Tibial artery (tissue), 4 donors: ENCODE measurements around the gene CLEC4M.
"Not testable (repeated sequence)": the region's sequence is repeated elsewhere in the genome, so short reads cannot be mapped to it uniquely, and the experiment has no call there.

ENCODE experiments used
- DNase-seq, 2 donors: peaks; one replicate each; pipeline ENCODE4 v3.0.0-alpha.2; 2019
- H3K27ac ChIP-seq, 2 donors: fragments of 200-600 bp; sonication (generic) in 1 of 2; 1 replicate in 1 of 2; 2 replicates in 1 of 2; pipeline ENCODE4 v1.5.1; 2018 to 2019; ENCODE audit warnings: mild to moderate bottlenecking in 1 of 2
- H3K27me3 ChIP-seq, 2 donors: fragments of 200-600 bp; sonication (generic) in 1 of 2; one replicate each; pipeline versions ENCODE4 v1.5.1 to v1.6.0; 2016 to 2019
- H3K36me3 ChIP-seq, 3 donors: fragments of 200-600 bp; sonication (generic) in 2 of 3; one replicate each; pipeline ENCODE4 v1.5.1; 2016 to 2019; ENCODE audit warnings: mild to moderate bottlenecking in 2 of 3
- H3K4me1 ChIP-seq, 4 donors: fragments of 200-600 bp; sonication (generic) in 2 of 4; 1 replicate in 3 of 4; 2 replicates in 1 of 4; pipeline ENCODE4 v1.5.1; 2016 to 2019
- H3K4me3 ChIP-seq, 2 donors: fragments of 200-600 bp; sonication (generic) in 1 of 2; 1 replicate in 1 of 2; 2 replicates in 1 of 2; pipeline ENCODE4 v1.5.1; 2018 to 2019; ENCODE audit warnings: mild to moderate bottlenecking in 2 of 2
- H3K9me3 ChIP-seq, 3 donors: fragments of 200-600 bp; sonication (generic) in 1 of 3; one replicate each; pipeline ENCODE4 v1.5.1; 2016 to 2019
- CTCF ChIP-seq, 2 experiments: fragments of 200-600 bp in 1 of 2; fragments of 450-650 bp in 1 of 2; IDR thresholded peaks; one replicate each; pipeline ENCODE4 v1.5.1; 2017 to 2019; ENCODE audit warnings: antibody characterized with exemption in 2 of 2, mild to moderate bottlenecking in 1 of 2, moderate library complexity in 1 of 2
- intact Hi-C: fragments of 100-400 bp; cut with DNase I; formaldehyde crosslinking; loops from one replicate; pipeline ENCODE4 v1.15.0; 2023; ENCODE audit warnings: low total_unique reads

Gene CLEC4M

GRCh38 chr19:7789447-7789846 is 26.4 kb downstream of the CLEC4M start:
- TF ChIP-seq CTCF (IDR thresholded peaks at IDR 0.05), result no peak
- Histone ChIP-seq H3K27me3 (peaks cover 0 to 64% of the 10 kb centered on the region in 2 donors), H3K4me1 (peaks cover 0 to 10% (median 4%) of the 10 kb centered on the region in 4 donors), H3K36me3 (no peaks in the 10 kb centered on the region), H3K27ac (no peak overlapping the region), H3K9me3 (peaks cover 0 to 3% (median 0%) of the 10 kb centered on the region in 3 donors), H3K4me3 (no peak overlapping the region)
- DNase-seq, result no peak
- intact Hi-C loops, result no loop called here

- Histone ChIP-seq H3K4me3 (no peak overlapping the region), H3K27ac (no peak overlapping the region), H3K4me1 (peaks cover 0 to 10% (median 4%) of the 10 kb centered on the region in 4 donors), H3K36me3 (no peaks in the 10 kb centered on the region), H3K27me3 (peaks cover 0 to 58% of the 10 kb centered on the region in 2 donors), H3K9me3 (peaks cover 0 to 3% (median 0%) of the 10 kb centered on the region in 3 donors)
- TF ChIP-seq CTCF (IDR thresholded peaks at IDR 0.05), result no peak
- no peak for DNase-seq
- intact Hi-C loops, result loop anchor here (10.0 kb wide), 2 partner anchors 146 to 216 kb away; no protein-coding TSS in a partner anchor
Observed at GRCh38 chr19:7790416-7790815, 27.4 kb downstream of the CLEC4M start.

- no peak overlapping the region for H3K27ac ChIP-seq
- peaks cover 0 to 10% (median 4%) of the 10 kb centered on the region in 4 donors for H3K4me1 ChIP-seq
- no peak for DNase-seq
- no peak for TF ChIP-seq CTCF (IDR thresholded peaks at IDR 0.05)
- H3K9me3 ChIP-seq, result no peaks in the 10 kb centered on the region
- H3K4me3 ChIP-seq, result no peak overlapping the region
- intact Hi-C loops, result loop anchor here (10.0 kb wide), 2 partner anchors 147 to 217 kb away; no protein-coding TSS in a partner anchor
- no peaks in the 10 kb centered on the region for H3K36me3 ChIP-seq
- H3K27me3 ChIP-seq, result peaks cover 0 to 44% of the 10 kb centered on the region in 2 donors
Observed at GRCh38 chr19:7792281-7792680, 29.2 kb downstream of the CLEC4M start.

GRCh38 chr19:7792701-7793100 is 29.7 kb downstream of the CLEC4M start:
- H3K27ac ChIP-seq, H3K4me3 ChIP-seq, H3K9me3 ChIP-seq, H3K36me3 ChIP-seq, DNase-seq, H3K4me1 ChIP-seq: not testable (repeated sequence)
- intact Hi-C loops, result loop anchor here (10.0 kb wide), 2 partner anchors 148 to 218 kb away; no protein-coding TSS in a partner anchor
- peaks cover 0 to 44% of the 10 kb centered on the region in 2 donors for H3K27me3 ChIP-seq

GRCh38 chr19:7793493-7793892 is 30.4 kb downstream of the CLEC4M start:
- Histone ChIP-seq H3K4me3 (no peak overlapping the region), H3K27ac (no peak overlapping the region), H3K27me3 (peaks cover 0 to 42% of the 10 kb centered on the region in 2 donors), H3K4me1 (peaks cover 0 to 10% (median 4%) of the 10 kb centered on the region in 4 donors), H3K36me3 (no peaks in the 10 kb centered on the region), H3K9me3 (no peaks in the 10 kb centered on the region)
- TF ChIP-seq CTCF (IDR thresholded peaks at IDR 0.05), result no peak
- intact Hi-C loops, result loop anchor here (10.0 kb wide), 2 partner anchors 149 to 219 kb away; no protein-coding TSS in a partner anchor
- DNase-seq, result no peak

- DNase-seq, result no peak
- intact Hi-C loops, result loop anchor here (10.0 kb wide), 2 partner anchors 151 to 221 kb away; no protein-coding TSS in a partner anchor
- no peaks in the 10 kb centered on the region for H3K36me3 ChIP-seq
Observed at GRCh38 chr19:7795555-7796161, 32.6 kb downstream of the CLEC4M start.

More at GRCh38 chr19:7795555-7796161, 32.6 kb downstream of the CLEC4M start:
- H3K27ac ChIP-seq, result no peak overlapping the region
- no peak overlapping the region for H3K4me3 ChIP-seq
- no peak for TF ChIP-seq CTCF (IDR thresholded peaks at IDR 0.05)
- peaks cover 0 to 4% (median 0%) of the 10 kb centered on the region in 3 donors for H3K9me3 ChIP-seq
- H3K27me3 ChIP-seq, result peaks cover 0 to 36% of the 10 kb centered on the region in 2 donors
- peaks cover 0 to 6% (median 2%) of the 10 kb centered on the region in 4 donors for H3K4me1 ChIP-seq
